NCI-H226 (cell line): ENCODE measurements around the gene GPHN.
"Not testable (repeated sequence)": the region's sequence is repeated elsewhere in the genome, so short reads cannot be mapped to it uniquely, and the experiment has no call there.

Experiments used
- DNase-seq: peaks from one replicate; pipeline ENCODE4 v3.0.0-alpha.2; 2015

GPHN gene

GRCh38 chr14:66503532-66503931, 4.4 kb upstream of the GPHN start:
- DNase-seq: no peak

DNA sequence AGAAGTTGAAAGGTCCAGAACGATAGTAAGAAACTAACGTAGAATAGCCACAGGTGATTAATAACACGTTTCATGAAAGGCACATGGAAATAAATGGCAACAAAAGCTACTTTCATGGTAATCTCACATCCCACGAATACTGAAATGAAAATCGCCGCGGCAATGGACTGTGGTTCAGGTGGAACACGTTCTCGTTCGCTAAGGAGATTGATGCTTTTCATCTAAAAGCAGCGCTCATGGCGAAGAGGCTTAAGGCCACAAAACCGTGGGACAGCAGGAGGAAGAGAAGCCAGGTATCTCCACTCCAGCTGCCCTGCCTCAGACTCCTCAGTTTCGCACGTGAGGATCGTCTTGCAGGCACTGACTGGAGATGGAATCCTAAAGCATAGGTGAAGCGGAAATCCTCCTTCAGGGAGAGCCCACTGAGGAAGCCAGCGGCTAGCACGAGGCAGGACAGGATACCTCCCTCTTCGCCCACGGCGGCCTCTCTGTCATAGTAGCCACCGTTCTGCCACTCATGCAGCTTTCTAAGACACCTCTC, 696 bp upstream of the GPHN start:
- DNase-seq: no peak

GRCh38 chr14:66508547-66508845, 549 bp downstream of the GPHN start:
- DNase-seq: no peak

GRCh38 chr14:66508846-66509621, 1.1 kb downstream of the GPHN start:
- no peak for DNase-seq

GRCh38 chr14:66509874-66510273, 1.9 kb downstream of the GPHN start:
- no peak for DNase-seq

DNA sequence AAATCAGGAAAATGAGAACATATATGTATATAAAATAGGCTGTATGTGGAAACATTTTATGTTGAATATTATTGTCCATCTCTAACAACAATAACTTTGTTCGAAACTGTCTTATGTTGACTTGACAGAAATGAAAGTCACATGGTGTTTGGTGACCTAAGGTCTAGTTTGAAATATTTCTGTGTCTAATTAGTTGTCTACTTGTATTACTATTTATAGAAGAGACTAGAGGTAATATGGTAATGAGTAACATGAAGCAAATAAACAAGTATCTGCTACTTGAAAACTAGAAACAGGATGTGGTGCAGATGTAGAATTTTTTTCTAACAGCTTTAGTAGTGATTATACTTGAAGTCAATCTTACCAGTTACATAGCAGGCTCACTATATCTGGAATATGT, 3.9 kb downstream of the GPHN start:
- no peak for DNase-seq

DNA sequence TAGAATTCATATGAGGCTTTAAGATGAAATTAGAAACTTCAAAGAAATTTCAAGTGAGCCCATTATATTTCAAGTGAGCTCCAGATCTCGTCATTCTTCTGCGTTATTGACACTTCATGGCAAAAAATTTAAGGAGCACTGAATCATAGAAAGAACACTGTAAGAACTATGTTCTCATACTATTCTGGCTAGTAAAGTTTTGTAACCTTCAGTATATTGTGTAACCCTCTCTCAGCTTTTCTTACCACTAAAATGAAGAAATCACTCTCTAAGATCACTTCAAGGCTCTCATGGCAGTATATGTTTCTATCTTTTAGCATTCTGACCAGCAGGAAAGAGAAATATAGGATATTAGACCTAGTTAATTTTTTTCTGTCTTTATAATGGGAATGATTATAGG, 6.3 kb downstream of the GPHN start:
- DNase-seq: no peak

DNA sequence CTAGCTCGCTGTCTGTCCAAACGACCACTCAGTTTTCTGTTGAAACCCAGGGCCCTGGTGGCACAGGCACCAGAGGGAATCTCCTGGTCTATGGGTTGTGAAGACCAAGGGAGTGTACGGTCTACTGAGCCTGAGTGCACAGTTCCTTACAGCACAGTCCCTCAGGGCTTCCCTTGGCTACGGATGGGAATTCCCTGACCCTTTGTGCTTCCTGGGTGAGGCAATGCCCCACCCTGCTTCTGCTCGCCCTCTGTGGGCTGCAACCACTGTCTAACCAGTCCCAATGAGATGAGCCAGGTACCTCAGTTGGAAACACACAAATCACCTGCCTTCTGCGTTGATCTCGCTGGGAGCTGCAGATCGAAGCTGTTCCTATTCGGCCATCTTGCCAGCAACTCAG, 22.6 kb downstream of the GPHN start:
- DNase-seq: no peak

GRCh38 chr14:66539034-66539433, 31.1 kb downstream of the GPHN start:
- DNase-seq: no peak

GRCh38 chr14:66540038-66540437, 32.1 kb downstream of the GPHN start:
- DNase-seq: no peak

DNA sequence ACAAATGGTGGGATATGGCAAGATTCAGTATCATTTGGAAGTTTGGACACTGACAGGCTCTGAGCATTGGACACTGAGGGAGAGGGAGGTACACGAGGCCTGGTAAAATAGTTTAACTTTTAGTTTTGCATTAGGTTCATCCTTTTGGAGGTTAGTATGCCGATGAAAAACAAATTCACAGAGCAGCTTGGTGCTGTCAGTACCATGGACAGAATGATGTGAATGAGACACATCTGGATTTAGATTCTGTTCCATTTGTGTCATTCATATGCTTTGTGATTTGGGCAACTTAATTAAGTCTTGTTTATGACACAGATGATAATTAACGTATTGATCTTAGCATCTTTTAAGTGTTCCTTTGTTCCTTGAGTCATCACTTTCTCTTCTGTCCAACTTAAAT, 33.7 kb downstream of the GPHN start:
- DNase-seq: no peak

DNA sequence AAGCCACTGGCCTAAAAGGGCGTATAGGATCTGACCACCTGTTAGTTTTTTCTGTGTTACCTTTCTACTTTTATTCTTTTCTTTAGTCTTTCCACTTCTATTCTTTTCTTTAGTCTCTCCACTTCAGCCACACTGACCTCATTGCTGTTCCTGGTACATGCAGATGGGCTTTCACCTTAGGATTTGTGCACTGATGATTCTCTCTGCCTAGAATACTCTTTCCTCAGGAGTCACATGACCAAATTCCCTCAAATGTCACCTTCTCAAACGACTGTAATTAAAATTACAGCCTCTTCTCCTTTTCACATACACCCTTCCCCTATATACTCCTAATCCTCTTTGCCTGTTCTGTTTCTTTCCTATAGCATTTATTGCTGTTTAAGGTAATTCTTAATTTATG, 36.0 kb downstream of the GPHN start:
- no peak for DNase-seq

DNA sequence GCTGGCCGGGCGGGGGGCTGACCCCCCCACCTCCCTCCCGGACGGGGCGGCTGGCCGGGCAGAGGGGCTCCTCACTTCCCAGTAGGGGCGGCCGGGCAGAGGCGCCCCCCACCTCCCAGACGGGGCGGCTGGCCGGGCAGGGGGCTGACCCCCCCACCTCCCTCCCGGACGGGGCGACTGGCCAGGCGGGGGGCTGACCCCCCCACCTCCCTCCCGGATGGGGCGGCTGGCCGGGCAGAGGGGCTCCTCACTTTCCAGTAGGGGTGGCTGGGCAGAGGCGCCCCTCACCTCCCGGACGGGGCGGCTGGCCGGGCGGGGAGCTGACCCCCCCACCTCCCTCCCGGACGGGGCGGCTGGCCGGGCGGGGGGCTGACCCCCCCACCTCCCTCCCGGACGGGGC, 37.2 kb downstream of the GPHN start:
- not testable (repeated sequence) for DNase-seq

DNA sequence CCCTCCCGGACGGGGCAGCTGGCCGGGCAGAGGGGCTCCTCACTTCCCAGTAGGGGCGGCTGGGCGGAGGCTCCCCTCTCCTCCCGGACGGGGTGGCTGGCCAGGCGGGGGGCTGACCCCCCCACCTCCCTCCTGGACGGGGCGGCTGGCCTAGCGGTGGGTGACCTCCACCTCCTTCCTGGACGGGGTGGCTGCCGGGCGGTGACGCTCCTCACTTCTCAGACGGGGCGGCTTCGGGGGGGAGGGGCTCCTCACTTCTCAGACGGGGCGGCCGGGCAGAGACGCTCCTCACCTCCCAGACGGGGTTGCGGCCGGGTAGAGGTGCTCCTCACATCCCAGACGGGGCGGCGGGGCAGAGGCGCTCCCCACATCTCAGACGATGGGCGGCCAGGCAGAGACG, 37.8 kb downstream of the GPHN start:
- not testable (repeated sequence) for DNase-seq

GRCh38 chr14:66563731-66564130, 55.8 kb downstream of the GPHN start:
- no peak for DNase-seq

DNA sequence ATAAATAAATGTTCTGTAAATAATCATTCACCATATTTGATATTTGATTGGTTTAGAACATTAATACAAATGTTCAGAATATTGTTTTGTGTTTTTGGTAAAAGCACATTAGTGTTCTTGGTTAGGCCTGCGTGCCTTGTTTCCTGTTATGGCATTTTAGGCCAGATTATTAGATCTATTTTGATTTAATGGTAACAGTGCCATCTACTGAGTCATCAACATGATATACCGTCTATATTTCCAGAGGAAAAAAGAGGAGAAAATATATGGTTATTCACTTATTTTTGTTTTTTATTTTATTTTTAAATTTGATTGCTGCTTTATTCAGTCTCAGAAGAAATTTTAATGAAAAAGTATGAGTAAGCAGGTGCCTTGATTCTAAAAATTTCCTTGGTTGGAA, 60.3 kb downstream of the GPHN start:
- no peak for DNase-seq

DNA sequence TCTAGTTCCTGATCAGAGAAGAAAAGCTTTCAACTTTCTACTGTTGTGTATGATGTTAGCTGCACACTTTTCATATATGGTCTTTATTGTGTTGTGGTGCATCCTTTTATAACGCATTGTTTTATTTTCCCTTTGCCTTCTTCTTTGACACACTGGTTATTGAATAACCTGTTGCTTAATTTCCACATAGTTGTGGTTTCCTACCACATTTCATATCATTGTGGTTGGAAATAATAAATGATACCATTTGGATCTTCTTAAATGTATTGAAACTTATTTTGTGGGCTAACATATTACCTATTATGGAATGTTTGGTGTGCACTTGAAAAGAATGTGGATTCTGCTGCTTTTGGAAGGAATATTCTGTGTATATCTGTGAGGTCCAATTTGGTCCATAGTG, 64.9 kb downstream of the GPHN start:
- DNase-seq: no peak

DNA sequence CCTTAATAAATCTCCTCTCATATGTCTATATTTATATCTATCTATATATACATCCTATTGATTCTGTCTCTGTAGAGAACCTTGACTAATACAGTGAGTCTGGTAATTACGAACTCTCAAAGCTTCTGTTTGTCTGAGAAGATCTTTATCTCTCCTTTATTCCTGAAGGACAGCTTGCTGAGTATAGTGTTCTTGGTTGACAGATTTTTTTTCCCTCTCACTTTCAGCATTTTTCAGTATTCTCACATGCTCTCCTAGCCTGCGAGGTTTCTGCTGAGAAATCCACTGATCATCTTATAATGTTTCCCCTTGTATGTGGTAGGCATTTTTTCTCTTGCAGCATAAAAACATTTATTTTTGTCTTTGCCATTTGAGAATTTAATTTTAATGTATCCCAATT, 67.1 kb downstream of the GPHN start:
- DNase-seq: no peak

GRCh38 chr14:66575939-66576338, 68.0 kb downstream of the GPHN start:
- DNase-seq: no peak

DNA sequence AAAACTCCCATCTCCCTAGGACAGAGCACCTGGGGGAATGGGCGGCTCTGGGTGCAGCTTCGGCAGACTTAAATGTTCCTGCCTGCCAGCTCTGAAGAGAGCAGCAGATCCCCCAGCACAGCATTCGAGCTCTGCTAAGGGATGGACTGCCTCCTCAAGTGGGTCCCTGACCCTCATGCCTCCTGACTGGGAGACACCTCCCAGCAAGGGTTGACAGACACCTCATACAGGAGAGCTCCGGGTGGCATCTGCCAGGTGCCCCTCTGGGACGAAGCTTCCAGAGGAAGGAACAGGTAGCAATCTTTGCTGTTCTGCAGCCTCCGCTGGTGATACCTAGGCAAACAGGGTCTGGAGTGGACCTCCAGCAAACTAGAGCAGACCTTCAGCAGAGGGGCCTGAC, 79.8 kb downstream of the GPHN start:
- DNase-seq: not testable (repeated sequence)

DNA sequence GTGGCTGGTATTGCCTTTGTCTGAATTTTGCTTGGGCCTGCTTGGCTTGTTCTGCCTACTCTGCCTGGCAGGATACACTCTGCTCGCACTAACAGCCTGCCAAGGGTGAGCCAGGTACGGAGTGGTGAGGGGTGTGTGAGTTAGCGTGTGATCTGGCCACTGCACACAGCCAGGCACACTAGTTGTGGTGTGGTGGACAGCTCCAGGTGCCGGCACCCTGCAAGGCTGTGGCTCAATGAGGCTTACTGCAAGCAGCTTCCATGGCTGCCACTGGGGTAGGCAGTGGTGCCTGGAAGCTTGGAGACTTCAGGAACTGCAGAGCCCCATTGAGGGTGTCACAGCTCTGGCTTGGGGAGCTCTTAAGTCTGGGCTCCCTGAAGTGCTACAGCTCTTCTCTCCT, 87.4 kb downstream of the GPHN start:
- no peak for DNase-seq

DNA sequence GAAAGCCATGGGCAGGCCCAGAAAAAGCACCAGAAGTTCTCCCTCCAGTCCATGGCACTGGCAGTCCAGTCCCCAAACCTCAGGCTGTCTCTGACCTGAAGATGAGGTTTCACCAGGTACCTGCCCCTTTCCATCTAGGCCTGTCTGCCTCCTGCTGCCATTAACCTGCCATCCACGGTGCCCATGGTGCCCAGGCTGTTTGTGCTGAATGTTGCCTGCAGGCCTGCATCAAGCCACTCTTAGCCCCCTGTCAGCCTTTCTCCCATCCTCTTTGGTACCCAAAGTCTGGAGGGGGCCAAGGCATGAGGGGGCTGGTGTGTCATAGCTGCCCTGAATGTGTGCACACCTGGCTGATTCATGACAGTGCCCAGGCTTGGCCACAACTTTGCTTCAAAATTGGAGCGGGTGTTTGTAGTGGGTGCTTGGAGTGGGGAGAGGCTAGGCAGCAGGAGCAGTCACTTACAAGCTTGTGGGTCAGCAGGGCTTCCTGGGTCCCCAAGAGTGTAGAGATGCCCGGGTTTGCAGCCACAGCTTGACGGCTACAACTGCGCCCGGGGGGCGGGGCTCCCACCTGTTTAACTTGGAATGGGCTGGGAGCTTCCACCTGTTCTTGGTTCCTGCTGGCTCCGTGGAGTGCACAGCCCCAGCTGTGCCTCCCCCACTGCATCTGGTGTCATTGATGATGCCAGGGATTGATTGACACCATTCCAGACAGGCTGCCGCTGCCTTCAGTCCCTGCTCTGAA, 88.5 kb downstream of the GPHN start:
- DNase-seq: no peak

DNA sequence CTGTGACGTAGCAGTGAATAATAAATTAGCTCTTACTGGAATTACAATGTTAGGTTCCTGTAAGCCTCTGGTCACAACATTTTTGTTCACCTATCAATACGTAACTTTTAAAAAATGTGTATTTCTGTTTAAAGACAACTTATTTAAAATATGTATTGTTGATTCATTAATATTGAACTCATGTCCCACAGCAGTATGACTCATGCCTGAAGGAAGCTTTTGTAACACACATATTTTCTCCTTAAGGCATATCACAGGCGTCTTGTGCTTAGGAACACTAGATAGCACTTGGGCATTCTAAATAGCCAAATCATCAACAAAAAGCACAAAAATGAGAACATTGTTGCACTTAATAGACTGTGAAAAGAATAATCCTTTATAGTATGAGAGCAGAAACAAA, 92.5 kb downstream of the GPHN start:
- DNase-seq: peak; percentile 5

DNA sequence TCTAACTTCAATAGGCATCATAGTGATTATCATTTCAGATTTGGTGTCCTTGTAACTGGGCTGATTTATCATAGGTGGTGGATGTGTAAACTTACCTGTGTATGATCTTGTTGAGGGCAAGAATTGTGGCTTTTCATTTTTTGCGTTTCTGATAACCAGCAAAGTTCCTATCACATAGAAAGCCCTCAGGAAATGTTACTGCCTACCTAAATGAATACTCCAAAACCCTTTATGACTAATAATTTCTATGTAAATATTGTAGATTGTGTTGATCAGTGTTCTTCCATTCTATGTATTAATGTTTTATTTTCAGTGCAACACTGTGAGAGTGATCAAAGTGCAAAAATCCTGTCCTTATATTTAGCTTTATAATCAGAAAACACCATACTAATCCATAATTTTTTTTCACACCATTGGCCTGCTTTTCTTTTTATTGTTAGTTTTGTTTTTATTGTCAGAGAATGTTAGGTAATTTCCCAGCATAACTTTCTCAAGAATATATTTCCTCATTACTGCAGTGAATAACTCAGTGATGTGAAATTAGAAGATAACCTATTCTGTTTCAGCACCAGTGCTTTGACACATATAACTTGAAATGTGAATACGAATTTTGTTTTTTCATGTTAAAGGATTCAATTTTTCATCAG, 94.1 kb downstream of the GPHN start:
- DNase-seq: no peak
